HG02938 (cell line): ENCODE measurements around the gene OR6V1.
"Not testable (repeated sequence)": the region's sequence is repeated elsewhere in the genome, so short reads cannot be mapped to it uniquely, and the experiment has no call there.

Source experiments
- ATAC-seq: cut with Tn5 transposase; IDR thresholded peaks from one replicate; pipeline ENCODE4 v1.9.1; 2021; ENCODE audit warnings: mild to moderate bottlenecking, moderate library complexity; ENCODE audit not compliant: unreplicated experiment

The OR6V1 gene

DNA sequence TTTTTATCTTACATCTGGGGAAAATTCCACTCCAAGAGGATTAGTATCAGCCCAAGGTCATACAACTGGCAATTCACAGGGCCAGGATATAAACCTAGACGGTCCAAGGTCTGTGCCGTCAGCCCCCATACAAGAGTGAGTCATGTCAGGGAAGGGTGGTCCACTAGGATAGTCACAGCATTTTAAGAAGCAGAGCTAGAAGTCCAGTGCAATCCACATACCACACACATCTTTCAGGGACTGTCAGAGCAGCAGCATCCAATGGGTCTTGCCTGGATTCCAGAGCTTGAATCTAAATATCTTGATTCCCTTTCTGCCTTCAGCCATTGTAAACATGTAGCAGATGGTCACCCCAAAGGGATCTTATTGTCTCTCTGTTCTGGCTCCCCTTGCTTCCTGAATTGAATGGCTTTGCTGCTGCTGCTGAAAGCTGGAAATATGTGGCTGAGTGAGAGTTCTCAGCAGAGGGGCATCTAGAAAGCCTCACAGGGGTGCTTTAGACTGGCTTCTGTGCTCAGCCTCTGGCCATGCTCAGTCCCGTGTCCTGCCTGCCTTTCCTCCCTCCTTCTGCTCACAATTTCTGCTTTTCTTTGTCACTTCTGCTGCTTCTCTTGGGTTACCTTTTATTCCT is 9.9 kb upstream of the OR6V1 start:
- ATAC-seq: no peak

DNA sequence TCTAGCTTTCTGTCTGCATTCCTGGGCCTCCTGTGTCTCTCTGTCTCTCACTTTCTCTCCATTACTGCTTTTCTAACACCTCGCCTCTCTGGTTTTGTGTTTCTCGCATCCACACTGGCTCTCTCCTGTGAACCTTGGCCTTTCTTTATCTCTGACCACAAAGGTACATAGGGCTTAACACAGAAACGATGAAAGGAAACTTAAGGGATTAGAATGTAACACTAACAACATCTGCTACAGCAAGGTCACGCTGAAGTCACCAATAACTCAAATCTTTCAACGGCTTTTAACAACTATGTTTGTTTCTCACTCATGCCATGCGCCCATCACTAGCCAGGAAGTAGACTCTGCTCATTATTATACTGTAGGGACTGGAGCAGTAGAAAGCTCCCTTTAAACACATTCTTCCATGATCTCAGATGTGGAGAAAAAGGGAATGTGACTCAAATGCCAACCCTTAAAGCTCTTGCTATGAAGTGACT is 9.3 kb upstream of the OR6V1 start:
- no peak for ATAC-seq

DNA sequence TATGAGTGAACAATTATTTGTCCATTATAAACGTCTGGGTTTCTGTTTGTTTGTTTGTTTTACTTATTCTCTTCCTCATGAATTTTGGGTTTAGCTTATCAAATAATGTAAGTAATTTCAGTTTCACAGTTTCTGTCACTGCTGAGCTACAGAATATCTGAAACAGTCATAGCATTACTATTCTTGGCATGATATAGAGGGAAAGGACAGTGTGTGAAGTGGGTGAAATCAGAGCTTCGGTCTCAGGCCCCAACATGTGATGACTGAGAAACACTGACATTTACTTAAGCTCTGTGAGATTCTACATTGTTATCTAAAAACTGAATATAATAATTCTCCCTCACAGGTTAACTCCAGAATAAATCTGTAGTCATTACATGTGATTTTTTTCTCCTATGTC is 8.8 kb upstream of the OR6V1 start:
- no peak for ATAC-seq

DNA sequence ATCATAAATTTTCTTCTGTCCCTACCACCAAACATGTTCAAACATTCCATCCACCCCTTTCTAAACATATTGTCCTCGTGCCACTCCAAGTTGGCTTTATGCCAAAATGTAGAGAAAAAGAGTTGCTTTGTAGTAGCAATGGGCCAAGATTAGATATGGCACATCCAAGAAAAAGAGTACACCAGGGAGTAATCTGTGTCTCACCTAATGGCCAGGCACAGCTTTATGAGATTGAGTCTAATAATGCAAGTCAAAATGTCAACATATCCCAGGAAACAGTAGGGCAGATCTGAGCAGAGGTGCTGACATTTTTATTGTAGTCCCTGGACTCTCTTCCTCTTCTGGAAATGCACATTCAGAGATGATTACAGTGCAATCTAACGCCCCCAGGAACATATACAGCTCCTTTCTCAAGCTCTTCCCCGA is 5.7 kb upstream of the OR6V1 start:
- ATAC-seq: no peak

DNA sequence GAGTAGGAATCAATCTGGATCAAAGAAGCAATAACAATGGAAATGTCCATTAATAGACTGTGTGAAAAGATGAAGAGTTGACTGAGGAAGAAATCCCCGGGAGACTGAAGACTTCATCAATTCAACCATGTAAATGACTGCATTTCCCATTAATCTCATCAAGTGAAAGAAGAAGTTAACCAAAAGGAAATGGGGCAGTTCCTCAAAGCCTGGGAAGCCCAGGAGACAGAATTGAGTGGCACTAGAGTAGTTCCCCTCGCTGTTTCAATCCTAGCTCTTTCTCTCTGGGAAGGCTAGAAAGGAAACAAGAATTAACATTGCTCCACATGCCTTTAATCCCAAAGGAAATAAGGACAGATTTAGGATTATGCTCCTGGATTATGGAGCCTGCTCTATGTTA is 4.8 kb upstream of the OR6V1 start:
- ATAC-seq: no peak

- no peak for ATAC-seq
These were observed 3.3 kb upstream of the OR6V1 start for GRCh38 chr7:143048827-143049226.

DNA sequence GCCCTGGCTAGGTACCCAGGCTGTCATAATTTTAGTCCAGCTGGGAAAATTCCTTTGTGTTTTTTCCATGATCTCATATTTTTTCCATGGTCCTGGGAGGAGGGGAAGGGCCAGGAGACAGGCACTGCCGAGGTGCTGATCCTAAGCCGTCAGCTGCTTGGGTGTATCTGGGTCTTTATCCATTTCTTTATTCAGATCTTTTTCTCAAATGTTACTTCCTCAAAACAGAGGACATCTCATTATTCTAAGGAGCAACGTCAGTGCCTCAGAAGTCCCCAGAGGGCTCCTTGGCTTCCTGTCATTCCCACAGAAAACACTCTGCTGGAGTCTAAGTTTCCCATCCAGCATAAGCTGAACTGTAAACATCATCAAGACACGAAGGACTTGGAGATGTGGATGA is 2.8 kb upstream of the OR6V1 start:
- no peak for ATAC-seq

- ATAC-seq: no peak
These were observed 1.2 kb upstream of the OR6V1 start for GRCh38 chr7:143050931-143051330.

DNA sequence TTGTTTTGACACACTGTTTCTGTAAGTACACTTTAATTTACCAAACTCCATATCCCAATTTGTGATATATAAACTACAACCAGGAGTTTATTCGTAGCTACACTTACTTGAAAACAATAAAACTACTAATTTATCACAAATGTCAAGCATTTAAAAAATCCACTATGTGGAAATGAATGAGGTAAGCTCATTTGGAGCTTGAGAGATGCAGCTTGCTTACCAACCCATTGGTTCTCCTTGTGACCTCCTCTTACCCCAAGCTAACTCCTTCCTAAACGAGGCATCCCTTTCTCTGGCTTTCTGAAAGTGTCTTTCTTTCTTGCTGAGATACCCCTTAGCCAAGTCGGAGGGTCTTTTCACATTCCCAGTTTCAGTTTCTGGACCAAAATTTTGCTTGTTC is 2.5 kb downstream of the OR6V1 start:
- ATAC-seq: no peak

GRCh38 chr7:143055754-143056153 is 3.6 kb downstream of the OR6V1 start:
- ATAC-seq: no peak

- ATAC-seq: no peak
These were observed 11.6 kb downstream of the OR6V1 start for GRCh38 chr7:143063741-143064140.

- ATAC-seq: no peak
These were observed 16.3 kb downstream of the OR6V1 start for GRCh38 chr7:143068446-143068845.

GRCh38 chr7:143069912-143070500 is 17.9 kb downstream of the OR6V1 start:
- ATAC-seq: no peak

DNA sequence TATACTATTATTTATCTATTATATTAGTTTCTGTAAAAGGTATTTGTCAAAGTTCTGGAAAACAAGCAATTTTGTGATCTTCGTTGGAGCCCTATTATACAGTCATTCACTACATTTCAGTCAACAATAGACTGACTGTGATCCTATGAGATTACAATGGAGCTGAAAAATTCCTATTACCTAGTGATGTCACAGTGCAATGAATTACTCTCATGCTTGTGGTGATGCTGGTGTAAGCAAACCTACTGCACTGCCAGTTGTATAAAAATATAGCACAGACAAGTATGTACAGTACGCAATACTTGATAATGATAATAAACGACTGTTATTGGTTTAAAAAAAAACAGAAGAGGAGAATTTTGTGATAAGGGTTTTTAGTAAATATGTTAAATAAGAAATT is 21.4 kb downstream of the OR6V1 start:
- ATAC-seq: no peak

- no peak for ATAC-seq
These were observed 22.0 kb downstream of the OR6V1 start for GRCh38 chr7:143074141-143074540.

DNA sequence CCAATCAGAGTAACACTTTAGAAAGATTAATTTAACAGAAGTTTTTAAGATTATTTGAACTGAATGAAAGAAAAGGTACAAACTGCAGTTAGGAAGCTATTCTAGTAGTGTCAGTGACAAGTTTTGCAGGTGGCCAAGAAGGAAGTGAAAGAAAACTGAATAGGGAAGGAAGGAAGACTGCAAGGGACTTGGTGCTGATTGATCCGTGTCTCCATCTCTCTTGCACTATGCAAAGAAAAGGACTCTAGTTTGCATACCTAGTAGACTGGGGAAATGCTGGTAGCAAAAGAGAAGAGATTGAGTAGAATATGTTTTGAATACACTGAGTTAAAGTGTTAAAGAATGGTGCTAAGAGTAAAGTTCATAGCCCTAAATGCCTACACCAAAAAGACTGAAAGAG is 33.0 kb downstream of the OR6V1 start:
- no peak for ATAC-seq

GRCh38 chr7:143085610-143086009 is 33.5 kb downstream of the OR6V1 start:
- ATAC-seq: not testable (repeated sequence)

DNA sequence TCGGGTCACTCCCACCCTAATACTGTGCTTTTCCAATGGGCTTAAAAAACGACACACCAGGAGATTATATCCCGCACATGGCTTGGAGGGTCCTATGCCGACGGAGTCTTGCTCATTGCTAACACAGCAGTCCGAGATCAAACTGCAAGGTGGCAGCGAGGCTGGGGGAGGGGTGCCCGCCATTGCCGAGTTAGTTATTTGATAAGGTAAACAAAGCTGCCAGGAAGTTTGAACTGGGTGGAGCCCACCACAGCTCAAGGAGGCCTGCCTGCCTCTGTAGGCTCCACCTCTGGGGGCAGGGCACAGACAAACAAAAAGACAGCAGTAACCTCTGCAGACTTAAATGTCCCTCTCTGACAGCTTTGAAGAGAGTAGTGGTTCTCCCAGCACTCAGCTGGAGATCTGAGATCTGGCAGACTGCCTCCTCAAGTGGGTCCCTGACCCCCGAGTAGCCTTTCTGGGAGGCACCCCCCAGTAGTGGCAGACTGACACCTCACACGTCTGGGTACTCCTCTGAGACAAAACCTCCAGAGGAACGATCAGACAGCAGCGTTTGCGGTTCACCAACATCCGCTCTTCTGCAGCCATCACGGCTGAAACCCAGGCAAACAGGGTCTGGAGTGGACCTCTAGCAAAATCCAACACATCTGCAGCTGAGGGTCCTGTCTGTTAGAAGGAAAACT is 36.5 kb downstream of the OR6V1 start:
- not testable (repeated sequence) for ATAC-seq

DNA sequence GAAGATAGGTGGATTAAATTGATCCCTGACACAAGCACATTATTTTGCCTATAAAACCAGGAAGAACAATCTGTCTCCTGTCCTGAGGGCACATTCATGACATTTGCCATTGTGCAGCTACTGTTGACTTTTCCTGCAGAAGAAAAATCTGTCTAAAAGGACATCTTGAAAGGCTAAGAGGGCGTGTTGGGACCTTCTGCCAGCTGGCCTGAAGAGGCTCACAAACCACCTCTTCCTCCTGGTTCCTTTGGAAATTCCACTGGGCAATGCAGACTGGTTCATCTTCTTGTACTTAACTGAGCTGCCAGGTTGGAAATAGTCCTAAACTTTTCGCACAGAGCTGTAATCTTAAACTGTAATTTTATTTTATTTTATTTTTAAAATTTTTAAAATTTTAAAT is 44.0 kb downstream of the OR6V1 start:
- ATAC-seq: no peak

- ATAC-seq: not testable (repeated sequence)
These were observed 47.4 kb downstream of the OR6V1 start for GRCh38 chr7:143099579-143099978.
